HTR-8/SVneo (cell line): ENCODE measurements around the gene ZBTB12.
A peak's percentile ranks its signal among the peaks of the same experiment; 100 is the strongest.
"Not testable (repeated sequence)": the region's sequence is repeated elsewhere in the genome, so short reads cannot be mapped to it uniquely, and the experiment has no call there.

ENCODE experiments used
- DNase-seq: peaks from one replicate; pipeline ENCODE4 v3.0.0; 2011; ENCODE audit warnings: low spot score, mixed read lengths; ENCODE audit not compliant: insufficient read length
- FAIRE-seq: peaks from 2 replicates; lab custom pipeline; 2011; peaks lifted over from hg19 to GRCh38; lab: Jason Lieb, UNC

The ZBTB12 gene

DNA sequence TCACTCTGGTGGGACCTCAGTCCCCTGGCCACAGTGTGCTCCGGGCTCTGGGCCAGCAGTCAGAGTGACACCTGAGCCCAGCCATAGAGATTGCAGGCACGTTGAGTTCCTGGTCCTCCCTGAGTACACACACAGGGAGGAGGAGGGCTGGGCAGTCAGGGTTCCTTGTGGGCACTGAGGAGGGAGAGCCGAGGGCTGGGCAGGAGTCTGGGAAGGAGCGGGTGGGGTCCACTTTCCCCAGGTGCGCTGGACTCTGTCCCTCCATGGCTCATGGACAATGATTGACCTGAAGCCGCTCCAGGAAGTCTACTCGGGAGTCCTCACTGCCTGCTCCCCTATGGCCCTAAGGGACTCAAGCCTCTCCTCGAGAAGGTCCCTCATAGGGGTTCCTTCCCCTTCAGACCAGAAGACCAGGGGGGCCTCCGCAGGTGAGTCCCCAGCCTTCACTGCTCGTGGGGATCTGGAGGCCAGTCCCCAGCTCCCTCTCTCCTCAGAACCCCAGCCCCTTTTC lies 24.2 kb downstream of the ZBTB12 start:
- DNase-seq (no peak), FAIRE-seq (no peak)

DNA sequence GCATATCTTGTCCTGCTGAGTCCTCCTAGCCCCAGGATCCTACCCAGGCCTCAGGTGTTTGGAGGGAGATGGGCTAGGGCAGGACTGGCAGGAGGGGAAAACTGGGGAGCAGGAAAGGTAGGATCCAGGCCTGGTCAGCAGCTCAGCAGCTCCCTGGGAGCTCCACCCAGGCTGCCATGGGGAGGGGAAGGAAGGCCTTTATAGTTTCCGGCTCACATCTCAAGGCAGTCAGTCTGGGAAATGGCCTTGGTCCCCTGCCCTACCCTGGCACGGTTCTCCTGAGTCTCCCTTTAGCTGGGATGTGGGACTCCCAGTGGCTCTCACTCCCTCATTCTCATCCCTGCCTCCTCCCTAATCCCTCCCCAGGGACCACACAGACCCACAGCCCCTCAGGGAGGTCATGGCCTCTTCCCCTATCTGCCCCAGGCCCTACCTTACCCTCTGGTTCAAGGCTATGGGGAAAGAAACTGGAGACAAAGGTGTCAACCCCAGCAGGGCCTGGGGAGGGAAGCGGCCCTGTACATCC lies 24.7 kb downstream of the ZBTB12 start:
- FAIRE-seq (no peak), DNase-seq (no peak)

DNA sequence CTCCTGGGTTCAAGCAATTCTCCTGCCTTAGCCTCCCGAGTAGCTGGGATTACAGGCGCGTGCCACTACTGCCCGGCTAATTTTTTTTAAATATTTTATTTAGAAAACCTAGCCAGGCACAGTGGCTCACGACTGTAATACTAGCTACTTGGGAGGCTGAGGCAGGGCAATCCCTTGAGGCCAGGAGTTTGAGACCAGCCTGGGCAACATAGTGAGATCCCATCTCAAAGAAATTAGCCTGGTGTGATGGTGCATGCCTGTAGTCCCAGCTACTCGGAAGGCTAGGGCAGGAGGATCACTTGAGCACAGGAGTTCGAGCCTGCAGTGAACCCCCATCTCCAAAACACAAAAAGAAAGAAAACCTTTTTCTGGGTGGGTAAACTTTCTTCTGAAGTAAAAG lies 25.5 kb downstream of the ZBTB12 start:
- DNase-seq (no peak), FAIRE-seq (no peak)

DNA sequence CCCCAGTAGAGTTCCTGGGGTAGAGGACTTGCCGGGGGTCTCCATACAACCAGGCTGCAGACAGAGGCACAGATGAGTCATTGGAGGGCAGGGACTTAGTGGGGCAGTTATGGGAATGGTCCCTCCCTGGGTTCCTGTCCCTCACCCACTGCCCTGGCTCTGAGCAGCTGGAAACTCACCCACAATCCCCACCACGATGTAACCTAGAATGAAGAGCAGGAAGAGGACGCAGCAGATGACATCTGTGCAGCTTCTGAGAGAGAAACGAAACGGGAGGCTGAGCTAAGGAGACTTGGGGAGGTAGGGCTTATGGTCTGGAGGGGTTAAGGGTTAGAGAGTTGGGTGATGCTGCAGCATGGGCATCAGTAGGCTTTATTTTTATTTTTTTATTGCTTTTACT lies 26.0 kb downstream of the ZBTB12 start:
- DNase-seq (no peak), FAIRE-seq (no peak)

DNA sequence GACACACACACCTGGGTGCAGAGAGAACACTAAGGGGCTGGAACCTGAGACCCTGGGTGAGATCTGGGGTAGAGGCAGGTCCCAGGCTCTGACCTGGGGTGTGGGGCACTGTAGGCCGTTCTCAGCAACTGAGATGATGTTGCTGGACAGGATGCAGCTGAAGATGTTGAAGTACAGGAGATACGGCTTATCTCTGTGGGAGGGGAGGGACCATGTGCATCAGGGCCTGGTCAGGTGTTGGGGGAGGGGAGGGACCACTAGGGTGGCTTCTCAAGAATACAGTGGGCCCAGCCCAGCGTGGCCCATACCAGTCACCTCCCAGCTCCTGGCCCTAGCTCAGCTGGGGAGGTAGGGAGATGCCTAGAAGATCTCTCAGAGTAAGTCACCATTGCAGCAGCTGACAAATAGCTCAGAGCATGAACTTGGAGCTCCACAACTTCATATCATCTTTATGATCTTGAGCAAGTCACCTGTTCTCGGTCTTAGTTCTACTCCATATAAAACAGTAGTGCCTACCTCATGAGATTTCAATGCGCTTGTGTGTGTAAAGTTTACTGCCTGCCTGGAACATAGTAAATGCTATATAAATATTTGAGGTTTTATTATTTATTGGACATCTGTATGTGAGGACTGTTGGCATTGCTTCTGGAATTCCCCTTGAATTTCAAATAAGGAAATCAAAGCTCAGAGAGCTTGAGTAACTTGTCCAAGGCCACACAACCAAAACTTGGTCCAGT lies 26.9 kb downstream of the ZBTB12 start:
- FAIRE-seq (no peak), DNase-seq (no peak)

DNA sequence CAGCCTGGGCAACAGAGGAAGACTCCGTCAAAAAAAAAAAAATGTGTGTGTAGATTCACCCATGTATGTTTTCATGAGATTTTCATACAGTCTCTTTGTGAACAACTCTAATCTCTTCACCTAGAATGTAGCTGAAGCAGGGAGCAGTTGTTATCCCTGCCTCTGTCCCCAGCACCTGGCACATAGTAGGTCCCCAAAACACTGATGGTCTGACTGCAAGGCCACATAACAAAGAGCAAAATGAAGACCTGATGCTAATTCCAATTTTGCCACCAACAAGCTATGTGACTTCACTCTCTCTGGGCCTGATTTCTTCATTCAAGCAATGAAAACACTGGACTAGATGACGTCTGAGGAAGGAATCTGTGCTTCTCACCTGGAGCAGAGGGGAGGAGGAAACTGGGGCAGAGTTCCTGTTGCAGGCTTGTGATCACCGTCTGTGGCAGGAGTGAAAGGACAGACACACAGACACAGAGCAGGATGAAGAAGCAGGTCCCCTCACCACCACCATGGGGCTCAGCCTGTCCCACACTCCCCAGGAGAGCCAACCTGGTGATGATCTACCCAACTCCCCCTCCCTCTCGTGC lies 27.7 kb downstream of the ZBTB12 start:
- DNase-seq (no peak), FAIRE-seq (no peak)

DNA sequence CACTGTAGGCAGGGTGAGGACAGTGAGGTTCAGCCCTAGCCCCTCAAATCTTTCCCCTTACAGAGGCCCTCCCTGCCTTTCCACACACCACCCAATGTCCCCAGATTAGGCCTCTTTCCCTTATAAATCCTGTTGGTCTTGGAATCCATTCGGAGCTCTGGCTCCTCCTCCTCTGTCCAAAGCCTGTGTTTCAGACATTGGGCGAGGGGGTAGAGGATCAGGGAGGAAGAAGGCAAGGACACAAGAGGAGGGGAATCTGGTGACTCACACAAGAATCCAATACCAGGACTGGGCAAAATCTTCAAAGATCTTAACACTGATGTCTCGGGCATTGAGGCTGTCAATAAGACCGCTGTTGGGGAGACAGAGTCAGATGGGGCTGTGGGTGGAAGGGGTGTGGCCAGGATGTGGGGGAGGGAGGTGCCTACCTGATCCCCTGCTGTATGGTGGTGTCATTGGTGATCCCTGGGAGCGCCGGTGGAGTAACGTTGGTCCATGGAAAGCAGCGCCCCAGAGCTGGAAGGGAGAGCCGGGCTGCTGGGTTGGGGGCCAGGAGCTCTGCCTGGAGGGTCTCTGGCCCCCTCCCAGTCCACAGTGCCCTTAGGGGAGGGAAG lies 30.7 kb downstream of the ZBTB12 start:
- FAIRE-seq (no peak), DNase-seq (no peak)

DNA sequence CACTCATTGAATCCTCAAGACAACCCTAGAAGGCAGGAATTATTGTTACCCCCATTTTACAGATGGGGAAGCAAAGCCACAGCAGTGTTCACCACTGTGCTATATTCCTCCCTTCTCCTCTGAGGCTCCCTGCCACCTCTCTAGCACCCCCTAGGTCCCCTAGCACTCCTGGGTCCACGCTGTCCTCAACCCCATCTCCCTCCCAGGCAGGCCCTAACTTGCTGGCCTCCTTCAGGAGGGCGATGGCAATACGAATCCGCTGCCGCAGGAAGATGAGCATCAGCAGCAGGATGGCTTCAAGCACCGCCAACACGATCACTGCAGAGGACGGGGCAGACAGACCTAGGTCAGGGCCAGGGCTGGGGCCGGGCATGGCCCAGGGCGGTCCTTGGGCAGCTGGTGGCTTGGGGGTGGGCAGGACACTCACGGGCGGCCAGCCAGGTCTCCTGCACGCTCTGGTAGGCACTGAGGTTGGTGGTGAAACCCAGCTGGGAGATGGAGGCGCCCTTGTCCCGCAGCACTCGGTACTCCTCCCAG lies 31.4 kb downstream of the ZBTB12 start:
- no peak for FAIRE-seq
- DNase-seq = no peak

DNA sequence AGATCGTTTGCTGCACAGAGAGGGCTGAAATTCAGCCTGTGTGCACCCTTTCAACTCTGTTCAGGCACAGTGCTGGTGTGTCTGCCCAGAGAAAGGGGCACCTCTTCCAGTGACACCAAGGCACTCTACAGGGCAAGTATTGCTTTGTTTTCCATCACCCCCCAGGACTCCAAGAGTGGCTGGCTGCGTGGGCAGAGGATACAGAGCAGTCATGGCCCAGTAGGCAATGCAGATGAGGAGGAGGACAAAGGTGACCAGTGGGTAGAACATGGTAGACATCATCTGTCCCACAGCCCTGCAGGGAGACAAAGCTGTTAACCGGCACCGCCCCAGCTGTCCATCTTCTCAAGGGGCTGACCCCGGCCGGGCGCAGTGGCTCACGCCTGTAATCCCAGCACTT lies 32.5 kb downstream of the ZBTB12 start:
- FAIRE-seq = no peak
- no peak for DNase-seq

DNA sequence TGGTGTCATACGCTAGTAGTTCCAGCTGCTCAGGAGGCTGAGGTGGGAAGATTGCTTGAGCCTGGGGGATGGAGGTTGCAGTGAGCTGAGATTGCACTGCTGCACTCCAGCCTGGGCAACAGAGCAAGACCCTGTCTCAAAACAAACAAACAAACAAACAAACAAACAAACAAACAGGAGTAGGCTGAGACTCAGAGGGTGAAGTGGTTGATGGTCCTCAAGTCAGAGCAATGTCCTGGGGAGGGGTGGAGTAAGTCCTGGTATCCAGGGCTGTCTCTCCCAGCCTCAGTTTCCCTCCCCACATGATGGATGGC lies 33.3 kb downstream of the ZBTB12 start:
- not testable (repeated sequence) for DNase-seq, FAIRE-seq

DNA sequence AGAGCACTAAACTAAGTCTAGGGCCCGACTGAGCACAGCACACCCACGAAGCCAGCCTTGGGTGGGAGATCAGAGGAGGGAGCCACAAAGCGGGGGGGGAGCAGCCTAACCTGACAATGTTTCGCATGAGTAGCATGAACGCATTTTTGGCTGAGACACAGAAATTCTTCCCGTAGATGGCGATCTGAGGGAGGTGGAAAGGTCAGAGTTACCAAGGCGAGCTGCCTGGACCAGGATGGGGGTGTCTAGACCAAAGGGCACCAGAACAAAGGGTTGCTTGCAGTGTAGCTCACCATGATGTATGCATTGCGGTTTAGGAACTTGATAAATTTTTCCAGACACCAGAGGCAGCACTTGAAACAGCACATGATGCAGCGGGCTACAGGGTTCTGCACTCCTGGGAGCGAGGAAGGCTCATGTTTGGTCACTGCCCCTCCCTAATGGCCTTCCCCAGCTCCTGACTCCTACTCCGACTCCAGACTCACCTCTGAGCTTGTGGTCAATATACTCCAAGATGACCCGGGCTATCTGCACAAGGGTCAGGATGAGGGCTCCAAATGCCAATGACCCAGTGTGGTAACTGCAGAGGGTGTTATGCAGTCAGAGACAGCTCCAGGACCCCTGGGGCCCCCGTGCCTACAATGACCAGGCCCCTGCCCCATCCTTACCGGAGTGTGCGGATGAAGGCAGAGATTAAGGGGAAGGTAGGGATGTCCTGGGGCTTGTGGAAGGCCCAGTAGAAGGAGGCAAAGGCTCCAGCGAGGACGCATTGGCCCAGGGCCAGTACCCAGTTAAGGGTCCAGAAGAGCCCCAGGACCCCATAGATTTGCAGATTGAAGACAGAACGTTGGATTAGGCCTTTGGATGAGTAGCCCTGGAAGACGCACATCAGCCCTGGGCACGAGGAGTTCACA lies 36.4 kb downstream of the ZBTB12 start:
- no peak for DNase-seq
- no peak for FAIRE-seq

DNA sequence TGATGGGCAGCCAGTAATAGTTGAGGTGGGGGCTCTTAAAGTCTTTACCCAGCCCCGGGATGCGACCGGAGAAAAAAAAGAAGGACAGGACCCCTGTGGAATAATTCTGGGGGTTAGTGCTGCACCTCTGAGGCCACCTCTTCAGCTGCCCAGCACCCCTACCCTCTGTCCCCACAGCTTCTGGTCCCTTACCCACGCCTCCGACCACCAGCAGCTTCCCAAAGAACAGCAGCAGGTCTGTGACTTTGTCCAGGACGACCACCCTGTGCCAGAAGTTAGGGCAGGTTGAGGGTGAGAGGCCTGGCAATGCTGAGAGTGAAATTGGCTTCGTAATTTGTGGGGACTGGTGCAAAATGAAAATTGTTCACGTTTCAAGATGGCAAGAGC lies 37.1 kb downstream of the ZBTB12 start:
- FAIRE-seq (no peak), DNase-seq (no peak)

DNA sequence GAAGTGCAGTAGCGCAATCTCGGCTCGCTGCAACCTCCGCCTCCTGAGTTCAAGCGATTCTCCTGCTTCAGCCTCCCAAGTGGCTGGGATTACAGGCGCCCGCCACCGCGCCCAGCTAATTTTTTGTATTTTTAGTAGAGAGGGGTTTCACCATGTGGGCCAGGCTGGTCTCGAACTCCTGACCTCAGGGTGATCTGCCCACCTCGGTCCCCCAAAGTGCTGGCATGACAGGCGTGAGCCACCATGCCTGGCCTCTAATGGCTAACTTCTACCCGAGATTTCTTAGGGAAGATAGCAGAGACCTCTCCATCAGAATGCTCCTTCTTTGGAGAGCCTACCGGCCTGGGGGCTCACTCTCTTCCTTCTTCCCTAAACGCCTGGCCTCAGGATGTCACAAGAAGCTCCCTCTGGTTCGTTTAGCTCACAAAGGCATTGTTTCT lies 37.7 kb downstream of the ZBTB12 start:
- FAIRE-seq, DNase-seq: not testable (repeated sequence)

DNA sequence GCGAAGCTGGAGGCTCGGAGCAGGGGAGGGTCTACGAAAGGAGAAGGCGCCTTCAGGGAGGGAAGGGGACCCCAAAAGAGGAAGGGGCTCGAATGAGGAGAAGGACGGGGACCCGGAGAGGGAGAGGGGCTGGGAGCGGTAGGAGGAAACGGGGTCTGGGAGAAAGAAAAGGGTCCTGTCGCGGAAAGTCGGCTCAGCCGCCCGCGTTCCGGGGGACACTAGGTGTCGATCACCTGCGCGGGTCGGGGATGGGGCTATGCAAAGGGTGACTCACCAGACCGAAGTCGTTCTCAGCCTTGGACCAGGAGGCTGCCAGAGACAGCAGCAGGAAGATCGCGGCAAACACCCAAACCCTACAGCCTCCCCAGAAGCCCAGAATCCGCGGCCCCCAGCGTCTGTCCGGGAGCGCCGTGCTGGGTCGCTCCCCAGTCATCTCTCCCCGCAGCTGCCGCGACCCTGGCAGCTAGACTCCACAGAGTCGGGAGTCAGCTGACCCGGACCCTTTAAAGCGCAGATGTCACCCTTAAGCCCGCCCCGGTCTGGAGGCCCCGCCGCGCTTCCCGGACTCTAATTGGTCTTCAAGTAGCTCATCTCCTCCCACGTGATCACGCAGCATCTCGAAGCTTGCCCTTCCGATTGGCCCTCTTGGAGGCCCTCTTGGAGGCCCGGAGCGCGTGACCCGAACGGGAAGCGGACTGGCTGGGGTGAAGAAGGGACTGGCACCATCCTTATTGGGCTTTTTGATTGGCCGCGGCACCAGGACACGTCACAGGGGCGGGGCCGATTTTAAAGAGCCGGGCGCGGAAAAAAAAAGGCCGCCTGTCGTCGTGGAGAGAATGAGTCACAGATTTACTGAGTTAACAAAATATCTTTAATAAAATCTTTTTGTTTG lies 39.3 kb downstream of the ZBTB12 start, which contains the start of gene NEU1:
Gene NEU1 (minus strand): TSS at position 478 of the 892 bp plus-strand sequence. CDS start 45 bp downstream, at position 433.
- DNase-seq = peak; percentile 100
- FAIRE-seq = peak; percentile 88

DNA sequence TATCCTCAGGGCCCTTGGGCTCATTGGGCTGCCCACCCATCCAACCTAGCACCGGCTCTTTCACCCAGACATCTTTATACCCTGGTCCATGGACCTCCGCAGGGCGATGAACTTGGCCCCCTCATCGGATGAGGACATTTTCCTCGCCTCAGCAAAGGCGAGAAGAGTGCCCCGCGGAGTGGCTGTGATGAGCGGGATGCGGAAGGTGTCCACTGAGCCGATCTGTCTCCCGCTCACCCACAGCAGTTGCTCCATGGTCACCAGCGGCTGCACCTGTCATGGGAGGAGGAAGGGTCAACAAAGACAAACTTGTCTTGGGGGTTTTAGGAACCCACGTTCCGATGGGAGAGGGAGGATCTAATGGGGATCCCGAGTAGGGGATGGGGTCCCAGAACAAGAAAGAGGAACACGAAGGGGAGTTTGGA lies 40.0 kb downstream of the ZBTB12 start:
- FAIRE-seq = no peak
- no peak for DNase-seq

DNA sequence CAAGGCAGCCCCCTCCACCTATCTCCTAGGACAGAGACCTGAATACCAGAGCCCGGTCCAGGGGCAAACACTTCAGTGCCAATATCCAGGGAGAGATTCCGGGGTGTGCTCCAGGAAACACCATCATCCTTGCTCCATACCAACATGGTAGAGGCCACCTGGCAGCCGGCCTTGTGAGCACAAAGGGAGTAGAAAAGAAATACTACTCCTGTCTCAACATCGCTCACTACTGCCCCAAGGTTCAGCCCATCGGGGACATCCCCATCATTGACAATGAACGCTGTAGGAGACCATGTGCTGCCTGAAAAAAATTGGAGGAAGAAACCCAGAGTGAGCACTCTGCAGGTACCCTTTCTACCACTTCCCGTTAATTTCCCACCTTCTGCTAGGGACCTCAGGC lies 40.7 kb downstream of the ZBTB12 start:
- FAIRE-seq = no peak
- no peak for DNase-seq

DNA sequence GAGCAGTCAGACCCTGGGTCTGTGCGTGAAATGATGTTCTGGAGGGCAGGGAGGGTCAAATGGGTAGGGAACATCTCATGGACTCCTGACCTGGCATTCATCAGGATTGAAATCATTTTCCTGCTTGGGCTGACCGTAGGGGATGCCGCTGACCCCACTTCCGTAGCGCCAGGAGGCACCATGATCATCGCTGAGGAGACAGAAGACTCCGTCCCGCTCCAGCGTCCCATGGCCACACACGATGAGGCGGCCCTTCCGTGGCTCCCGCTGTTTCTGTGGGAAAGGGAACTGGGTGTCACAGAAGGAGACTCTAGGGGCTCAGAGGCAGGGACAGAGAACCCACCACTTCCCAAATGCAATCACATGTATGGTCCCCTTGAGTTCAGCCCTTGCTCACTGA lies 41.5 kb downstream of the ZBTB12 start:
- no peak for DNase-seq
- FAIRE-seq = no peak

DNA sequence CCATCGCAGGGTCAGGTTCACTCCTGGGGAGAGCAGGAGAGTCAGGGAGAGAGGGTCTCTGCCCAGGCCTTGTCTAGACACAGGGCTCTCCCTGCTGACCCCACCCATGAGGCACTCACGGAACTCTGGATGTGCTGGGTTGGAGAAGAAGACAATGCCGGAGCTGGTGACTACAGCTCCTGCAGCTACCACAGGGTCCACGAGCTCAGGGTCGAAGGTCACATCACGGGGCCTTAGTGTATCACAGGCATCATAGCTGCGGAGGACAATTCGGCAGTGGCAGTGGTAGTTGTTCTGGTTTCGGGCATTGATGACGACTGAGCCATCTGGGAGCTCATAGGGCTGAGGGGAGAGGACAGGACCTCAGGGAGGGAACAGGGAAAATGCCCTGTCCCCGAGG lies 42.0 kb downstream of the ZBTB12 start:
- no peak for FAIRE-seq

DNA sequence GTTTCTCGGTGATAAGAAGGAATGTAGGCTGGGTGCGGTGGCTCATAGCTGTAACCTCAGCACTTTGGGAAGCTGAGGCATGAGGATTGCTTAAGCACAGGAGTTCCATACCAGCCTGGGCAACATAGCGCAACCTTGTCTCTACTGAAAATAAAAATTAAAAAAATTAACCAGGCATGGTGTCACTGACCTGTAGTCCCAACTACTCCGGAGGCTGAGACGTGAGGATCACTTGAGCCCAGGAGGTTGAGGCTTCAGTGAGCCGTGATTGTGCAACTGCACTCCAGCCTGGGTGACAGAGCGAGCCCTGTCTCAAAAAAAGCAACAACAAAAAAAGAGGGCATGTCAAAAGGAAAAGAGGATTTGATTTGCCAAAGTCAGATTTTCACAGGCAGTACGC lies 43.2 kb downstream of the ZBTB12 start:
- no peak for DNase-seq
- FAIRE-seq = no peak

More for the DNA sequence above, 42.0 kb downstream of the ZBTB12 start:
- no peak for DNase-seq
